Measurements from ENCODE around the gene METTL6.

The METTL6 gene

GRCh38 chr3:15403965-15404364 lies 23.4 kb downstream of the METTL6 start:
- Histone ChIP-seq H3K4me2 (ENCODE audit: low read length) (no peak overlapping the region), H3K9me3 (ENCODE audit: low read length) (no peaks in the 10 kb centered on the region), H3K4me1 (ENCODE audit: insufficient read depth, low read length, severe bottlenecking) (no peaks in the 10 kb centered on the region), H2AFZ (ENCODE audit: low read length) (no peak overlapping the region), H3K9me2 (ENCODE audit: low read depth, low read length) (no peaks in the 10 kb centered on the region), H3K27me3 (ENCODE audit: insufficient read depth, low read length) (no peaks in the 10 kb centered on the region), H3K79me2 (ENCODE audit: insufficient read depth, low read length) (no peaks in the 10 kb centered on the region), H3K36me3 (ENCODE audit: insufficient read depth, low read length) (no peaks in the 10 kb centered on the region), H3K9ac (ENCODE audit: low read length) (no peak overlapping the region), H3K27ac (ENCODE audit: low read depth, low read length, poor library complexity, severe bottlenecking) (no peak overlapping the region), H3K4me3 (ENCODE audit: low read depth, low read length, poor library complexity, severe bottlenecking) (no peak overlapping the region), H3F3A (ENCODE audit: insufficient read depth, low read length) (no peaks in the 10 kb centered on the region), H4K20me1 (ENCODE audit: insufficient read depth, low read length) (no peaks in the 10 kb centered on the region)
- TF ChIP-seq, protein P1, sequence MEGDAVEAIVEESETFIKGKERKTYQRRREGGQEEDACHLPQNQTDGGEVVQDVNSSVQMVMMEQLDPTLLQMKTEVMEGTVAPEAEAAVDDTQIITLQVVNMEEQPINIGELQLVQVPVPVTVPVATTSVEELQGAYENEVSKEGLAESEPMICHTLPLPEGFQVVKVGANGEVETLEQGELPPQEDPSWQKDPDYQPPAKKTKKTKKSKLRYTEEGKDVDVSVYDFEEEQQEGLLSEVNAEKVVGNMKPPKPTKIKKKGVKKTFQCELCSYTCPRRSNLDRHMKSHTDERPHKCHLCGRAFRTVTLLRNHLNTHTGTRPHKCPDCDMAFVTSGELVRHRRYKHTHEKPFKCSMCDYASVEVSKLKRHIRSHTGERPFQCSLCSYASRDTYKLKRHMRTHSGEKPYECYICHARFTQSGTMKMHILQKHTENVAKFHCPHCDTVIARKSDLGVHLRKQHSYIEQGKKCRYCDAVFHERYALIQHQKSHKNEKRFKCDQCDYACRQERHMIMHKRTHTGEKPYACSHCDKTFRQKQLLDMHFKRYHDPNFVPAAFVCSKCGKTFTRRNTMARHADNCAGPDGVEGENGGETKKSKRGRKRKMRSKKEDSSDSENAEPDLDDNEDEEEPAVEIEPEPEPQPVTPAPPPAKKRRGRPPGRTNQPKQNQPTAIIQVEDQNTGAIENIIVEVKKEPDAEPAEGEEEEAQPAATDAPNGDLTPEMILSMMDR (IDR thresholded peaks at IDR 0.05; ENCODE audit: low read length), result no peak
- no peak for TF ChIP-seq EZH2 (IDR thresholded peaks at IDR 0.05; ENCODE audit: borderline replicate concordance, low read length)

- H4K20me1 ChIP-seq (ENCODE audit: insufficient read depth, low read length), result no peaks in the 10 kb centered on the region
- TF ChIP-seq, protein P1 (IDR thresholded peaks at IDR 0.05; ENCODE audit: low read length), result no peak
- TF ChIP-seq EZH2 (IDR thresholded peaks at IDR 0.05; ENCODE audit: borderline replicate concordance, low read length), result no peak
- no peaks in the 10 kb centered on the region for H3F3A ChIP-seq (ENCODE audit: insufficient read depth, low read length)
- H3K4me3 ChIP-seq (ENCODE audit: low read depth, low read length, poor library complexity, severe bottlenecking), result no peak overlapping the region
- no peak overlapping the region for H3K4me2 ChIP-seq (ENCODE audit: low read length)
- no peaks in the 10 kb centered on the region for H3K9me2 ChIP-seq (ENCODE audit: low read depth, low read length)
- no peaks in the 10 kb centered on the region for H3K4me1 ChIP-seq (ENCODE audit: insufficient read depth, low read length, severe bottlenecking)
- H2AFZ ChIP-seq (ENCODE audit: low read length), result no peak overlapping the region
- no peaks in the 10 kb centered on the region for H3K36me3 ChIP-seq (ENCODE audit: insufficient read depth, low read length)
- H3K27ac ChIP-seq (ENCODE audit: low read depth, low read length, poor library complexity, severe bottlenecking), result no peak overlapping the region
- H3K79me2 ChIP-seq (ENCODE audit: insufficient read depth, low read length), result no peaks in the 10 kb centered on the region
- H3K9ac ChIP-seq (ENCODE audit: low read length), result no peak overlapping the region
- no peaks in the 10 kb centered on the region for H3K9me3 ChIP-seq (ENCODE audit: low read length)
- H3K27me3 ChIP-seq (ENCODE audit: insufficient read depth, low read length), result no peaks in the 10 kb centered on the region
Measured at GRCh38 chr3:15403495-15403894, 23.8 kb downstream of the METTL6 start.

DNA sequence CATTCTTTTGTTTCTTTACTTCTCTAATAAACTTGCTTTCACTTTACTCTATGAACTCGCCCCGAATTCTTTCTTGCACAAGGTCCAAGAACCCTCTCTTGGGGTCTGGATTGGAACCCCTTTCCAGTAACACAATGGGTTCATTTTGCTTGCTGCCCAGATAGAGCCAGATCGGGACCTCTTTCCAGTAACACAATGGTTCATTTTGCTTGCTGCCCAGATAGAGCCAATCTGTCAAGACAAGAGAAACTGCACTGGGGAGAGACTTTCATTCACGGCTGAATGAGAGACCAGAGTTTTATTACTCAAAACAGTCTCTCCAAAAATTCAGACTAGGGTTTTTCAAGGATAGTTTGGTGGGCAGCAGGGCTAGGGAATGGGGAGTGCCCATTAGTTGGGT lies 25.4 kb downstream of the METTL6 start:
- no peaks in the 10 kb centered on the region for H3K79me2 ChIP-seq (ENCODE audit: insufficient read depth, low read length)
- H3K36me3 ChIP-seq (ENCODE audit: insufficient read depth, low read length), result no peaks in the 10 kb centered on the region
- H3K27ac ChIP-seq (ENCODE audit: low read depth, low read length, poor library complexity, severe bottlenecking), result no peak overlapping the region
- H3K9me2 ChIP-seq (ENCODE audit: low read depth, low read length), result no peaks in the 10 kb centered on the region
- no peak overlapping the region for H3K4me3 ChIP-seq (ENCODE audit: low read depth, low read length, poor library complexity, severe bottlenecking)
- no peaks in the 10 kb centered on the region for H3K9me3 ChIP-seq (ENCODE audit: low read length)
- no peaks in the 10 kb centered on the region for H3K4me1 ChIP-seq (ENCODE audit: insufficient read depth, low read length, severe bottlenecking)
- no peak overlapping the region for H3K9ac ChIP-seq (ENCODE audit: low read length)
- H2AFZ ChIP-seq (ENCODE audit: low read length), result no peak overlapping the region
- no peak overlapping the region for H3K4me2 ChIP-seq (ENCODE audit: low read length)
- TF ChIP-seq, protein P1 (IDR thresholded peaks at IDR 0.05; ENCODE audit: low read length), result no peak
- TF ChIP-seq EZH2 (IDR thresholded peaks at IDR 0.05; ENCODE audit: borderline replicate concordance, low read length), result no peak
- H4K20me1 ChIP-seq (ENCODE audit: insufficient read depth, low read length), result no peaks in the 10 kb centered on the region
- H3F3A ChIP-seq (ENCODE audit: insufficient read depth, low read length), result no peaks in the 10 kb centered on the region
- no peaks in the 10 kb centered on the region for H3K27me3 ChIP-seq (ENCODE audit: insufficient read depth, low read length)

All from OCI-LY1 (cell line).